Breast epithelium (tissue), 3 donors: Measurements from ENCODE around the gene HIVEP2.

ENCODE experiments used
- CTCF ChIP-seq, 3 donors: fragments of 450-650 bp; IDR thresholded peaks; one replicate each; pipeline ENCODE4 v1.5.1; 2016 to 2017; ENCODE audit warnings: antibody characterized with exemption in 3 of 3, mild to moderate bottlenecking in 3 of 3, moderate library complexity in 3 of 3
- POLR2A ChIP-seq: fragments of 450-650 bp; IDR thresholded peaks from one replicate; pipeline ENCODE4 v1.6.1; 2016; ENCODE audit warnings: antibody characterized with exemption, mild to moderate bottlenecking, moderate library complexity
- POLR2AphosphoS5 ChIP-seq, 3 donors: sonication (generic); formaldehyde crosslinking; IDR thresholded peaks; one replicate each; pipeline ENCODE4 v1.6.1; 2017; ENCODE audit warnings: antibody characterized with exemption in 3 of 3

GRCh38 chr6:142867988-142868812 is 76.8 kb downstream of the HIVEP2 start:
- TF ChIP-seq POLR2AphosphoS5 (IDR thresholded peaks at IDR 0.05), result no peak
- TF ChIP-seq POLR2A, result no peak
- no peak for TF ChIP-seq CTCF (IDR thresholded peaks at IDR 0.05)
